NB4 (cell line): ENCODE results near the gene NME8.

Experiments
- DNase-seq: peaks from one replicate; pipeline ENCODE4 v3.0.0; 2010; ENCODE audit warnings: low read depth
- H3K4me3 ChIP-seq: one replicate; pipeline ENCODE4 v1.5.1; 2011; ENCODE audit warnings: mild to moderate bottlenecking, low read depth, low read length, moderate library complexity
- MYC ChIP-seq: IDR thresholded peaks from 2 replicates; pipeline ENCODE4 v1.6.1; 2011; ENCODE audit warnings: low read depth, low read length
- POLR2A ChIP-seq: IDR thresholded peaks from 2 replicates; pipeline ENCODE4 v1.6.1; 2011; ENCODE audit warnings: mild to moderate bottlenecking; ENCODE audit not compliant: insufficient read length; ENCODE audit errors: extremely low read depth
- TF ChIP-seq, protein P1 (sequence below): IDR thresholded peaks from 2 replicates; pipeline ENCODE4 v1.6.1; 2011; ENCODE audit warnings: low read depth, low read length
- TF ChIP-seq, protein P2 (sequence below): IDR thresholded peaks from one replicate; pipeline ENCODE4 v1.5.1; 2012; ENCODE audit warnings: low read depth, low read length

The NME8 gene

DNA sequence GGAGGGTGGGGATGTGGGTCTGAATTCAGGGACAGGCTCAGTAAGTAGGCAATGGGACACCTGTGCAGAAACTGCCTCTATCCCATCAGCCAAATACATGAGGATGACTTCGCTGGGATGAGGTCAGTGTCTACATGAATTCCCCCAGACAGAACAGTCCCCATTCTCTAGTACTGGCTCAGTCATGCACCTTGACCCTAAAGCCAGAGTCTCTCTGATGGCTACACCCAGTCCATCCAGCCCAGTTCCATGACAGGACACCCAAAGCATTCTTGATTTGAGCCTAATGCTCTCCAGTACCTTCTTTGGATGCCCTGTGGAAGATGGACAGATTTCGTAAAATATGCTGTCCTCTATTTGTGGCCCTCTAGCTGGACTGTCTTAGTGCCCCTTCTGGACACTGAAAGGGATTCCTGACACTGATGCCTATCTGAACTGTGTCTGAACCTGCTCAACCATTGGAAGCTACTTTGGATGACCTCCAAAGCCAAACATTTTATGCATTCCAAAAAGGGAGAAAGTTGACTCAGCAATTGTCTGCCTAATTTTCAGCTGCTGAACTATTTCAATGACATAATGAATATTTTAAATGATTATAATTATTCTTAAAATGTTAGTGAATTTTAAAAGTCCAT, 53.6 kb downstream of the NME8 start:
- DNase-seq = no peak
- TF ChIP-seq, protein P1, sequence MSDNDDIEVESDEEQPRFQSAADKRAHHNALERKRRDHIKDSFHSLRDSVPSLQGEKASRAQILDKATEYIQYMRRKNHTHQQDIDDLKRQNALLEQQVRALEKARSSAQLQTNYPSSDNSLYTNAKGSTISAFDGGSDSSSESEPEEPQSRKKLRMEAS = no peak
- TF ChIP-seq, protein P2, sequence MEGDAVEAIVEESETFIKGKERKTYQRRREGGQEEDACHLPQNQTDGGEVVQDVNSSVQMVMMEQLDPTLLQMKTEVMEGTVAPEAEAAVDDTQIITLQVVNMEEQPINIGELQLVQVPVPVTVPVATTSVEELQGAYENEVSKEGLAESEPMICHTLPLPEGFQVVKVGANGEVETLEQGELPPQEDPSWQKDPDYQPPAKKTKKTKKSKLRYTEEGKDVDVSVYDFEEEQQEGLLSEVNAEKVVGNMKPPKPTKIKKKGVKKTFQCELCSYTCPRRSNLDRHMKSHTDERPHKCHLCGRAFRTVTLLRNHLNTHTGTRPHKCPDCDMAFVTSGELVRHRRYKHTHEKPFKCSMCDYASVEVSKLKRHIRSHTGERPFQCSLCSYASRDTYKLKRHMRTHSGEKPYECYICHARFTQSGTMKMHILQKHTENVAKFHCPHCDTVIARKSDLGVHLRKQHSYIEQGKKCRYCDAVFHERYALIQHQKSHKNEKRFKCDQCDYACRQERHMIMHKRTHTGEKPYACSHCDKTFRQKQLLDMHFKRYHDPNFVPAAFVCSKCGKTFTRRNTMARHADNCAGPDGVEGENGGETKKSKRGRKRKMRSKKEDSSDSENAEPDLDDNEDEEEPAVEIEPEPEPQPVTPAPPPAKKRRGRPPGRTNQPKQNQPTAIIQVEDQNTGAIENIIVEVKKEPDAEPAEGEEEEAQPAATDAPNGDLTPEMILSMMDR = no peak
- TF ChIP-seq POLR2A (no peak), MYC (no peak)
- H3K4me3 ChIP-seq = no peak overlapping the region

DNA sequence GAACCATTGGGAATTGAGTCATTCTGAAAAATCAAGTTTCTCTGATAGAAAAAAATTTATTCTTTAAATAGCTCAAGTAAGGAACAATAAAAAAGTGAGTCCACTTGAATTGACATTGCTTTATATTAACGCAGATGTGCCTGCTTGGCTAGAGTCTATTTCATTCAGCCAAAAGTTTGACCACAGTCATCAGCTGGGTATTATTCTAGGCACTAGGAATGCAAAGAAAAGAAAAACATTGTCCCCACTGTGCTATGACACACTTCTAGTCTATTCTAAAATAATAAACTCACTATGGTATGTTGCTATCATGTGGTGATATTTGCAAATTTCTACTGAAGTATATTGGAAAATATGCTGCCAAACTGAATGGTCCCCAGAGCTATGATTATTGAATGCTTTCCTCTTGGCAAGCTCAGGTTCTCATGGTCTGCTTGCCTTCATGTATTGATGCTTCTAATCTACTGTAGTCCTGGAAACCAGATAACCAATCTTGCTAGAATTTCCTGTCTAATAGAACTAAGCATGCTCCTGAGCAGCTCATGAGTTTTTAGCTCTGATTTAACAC, 59.9 kb downstream of the NME8 start:
- H3K4me3 ChIP-seq = no peak overlapping the region
- DNase-seq = no peak
- TF ChIP-seq, protein P2 = no peak
- TF ChIP-seq MYC = no peak
- TF ChIP-seq, protein P1 = no peak
- TF ChIP-seq POLR2A = no peak

DNA sequence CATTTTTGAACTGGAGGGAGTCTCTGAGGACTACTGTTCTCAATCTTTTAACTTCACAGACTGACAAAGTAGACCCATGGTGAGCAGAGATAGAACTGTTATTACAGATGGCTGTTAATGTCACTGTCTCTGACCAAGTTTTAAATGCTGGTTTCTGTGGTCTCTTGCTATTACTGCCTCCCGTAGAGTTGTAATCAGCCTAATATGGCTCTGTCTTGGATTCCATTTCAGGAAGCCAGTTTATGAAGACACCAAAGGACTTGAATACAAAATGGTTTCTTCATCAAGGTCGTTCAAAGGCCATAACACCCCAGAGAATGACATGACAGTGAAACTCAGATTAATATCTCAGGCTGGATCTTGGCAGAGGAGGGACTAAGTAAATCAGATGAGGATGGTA, 64.4 kb downstream of the NME8 start:
- DNase-seq = no peak
- no peak overlapping the region for H3K4me3 ChIP-seq
- TF ChIP-seq, protein P2 = no peak
- TF ChIP-seq, protein P1 = no peak
- no peak for TF ChIP-seq MYC
- no peak for TF ChIP-seq POLR2A

DNA sequence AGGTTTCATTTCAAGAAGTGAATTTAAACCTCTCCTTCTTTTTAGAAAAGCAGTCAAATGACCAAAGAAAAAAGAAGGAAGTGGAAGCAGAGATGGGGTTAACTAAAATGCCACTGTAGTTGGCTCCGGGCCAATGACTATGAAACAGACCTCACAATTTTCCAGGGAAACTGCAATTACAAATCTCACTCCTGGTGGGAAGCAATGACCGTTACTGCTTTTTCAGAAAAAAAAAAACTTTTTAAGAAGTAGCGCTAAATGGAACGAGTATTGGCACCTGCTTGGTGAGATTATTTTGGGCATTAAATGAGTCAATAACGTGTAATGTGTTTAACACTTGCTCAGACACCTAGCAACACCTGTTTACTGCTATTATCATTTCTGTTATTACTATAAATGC, 67.0 kb downstream of the NME8 start:
- TF ChIP-seq POLR2A (no peak), MYC (no peak)
- TF ChIP-seq, protein P2 = no peak
- TF ChIP-seq, protein P1 = no peak
- peak; percentile 68 for DNase-seq
- H3K4me3 ChIP-seq = no peak overlapping the region

DNA sequence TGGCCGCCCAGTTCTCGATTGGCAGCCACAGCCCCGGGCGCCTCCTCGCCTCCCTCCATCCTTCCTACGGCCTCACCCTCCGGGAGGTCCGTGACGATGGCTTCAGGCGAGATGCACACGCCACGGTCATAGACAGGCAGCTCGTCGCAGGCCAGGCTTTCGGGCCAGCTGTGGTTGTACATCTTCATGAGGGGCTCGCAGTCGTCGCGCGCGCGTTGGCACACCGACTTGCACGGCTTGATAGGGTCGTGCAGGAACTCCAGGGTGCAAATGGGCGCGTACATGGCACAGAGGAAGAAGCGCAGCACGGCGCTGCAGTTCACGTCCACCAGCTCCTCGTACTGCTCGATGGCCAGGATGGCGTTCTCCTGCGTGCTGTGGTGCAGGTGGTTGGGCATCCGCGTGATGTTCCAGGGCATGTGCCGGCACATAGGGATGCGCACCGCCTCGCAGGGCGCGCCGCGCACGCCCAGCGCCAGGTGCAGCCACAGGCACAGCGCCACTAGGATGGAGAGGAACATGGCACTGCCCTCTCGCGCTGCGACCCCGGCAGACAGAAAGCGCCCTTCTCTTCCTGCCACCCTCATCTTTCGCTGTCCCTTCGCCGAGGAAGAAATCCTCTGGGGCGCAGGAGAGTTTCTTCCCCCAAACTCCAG, 67.7 kb downstream of the NME8 start:
- peak; percentile 50 for DNase-seq
- TF ChIP-seq, protein P2 = no peak
- TF ChIP-seq POLR2A (no peak), MYC (no peak)
- TF ChIP-seq, protein P1 = no peak
- peak overlapping the region; percentile 55 for H3K4me3 ChIP-seq
